DOHH2 (cell line): Measurements from ENCODE around the gene CHST5.
"Not testable (repeated sequence)": the region's sequence is repeated elsewhere in the genome, so short reads cannot be mapped to it uniquely, and the experiment has no call there.

Source experiments
- H3F3A ChIP-seq: fragments of 200-600 bp; sonication (generic), shearing (Covaris generic); 2 replicates; pipeline ENCODE4 v1.6.0; 2016; ENCODE audit warnings: antibody characterized with exemption, mild to moderate bottlenecking; ENCODE audit not compliant: control insufficient read depth, insufficient read depth
- H3K27ac ChIP-seq: fragments of 200-600 bp; sonication (generic); 2 replicates; pipeline ENCODE4 v1.5.1; 2014; ENCODE audit warnings: low read depth, mild to moderate bottlenecking, low read length, moderate library complexity
- H3K27me3 ChIP-seq: fragments of 200-600 bp; sonication (generic); 2 replicates; pipeline ENCODE4 v1.6.1; 2014; ENCODE audit warnings: mild to moderate bottlenecking, low read length, mixed read lengths; ENCODE audit not compliant: control insufficient read depth
- H3K36me3 ChIP-seq: fragments of 200-600 bp; sonication (generic); 2 replicates; pipeline ENCODE4 v1.6.1; 2014; ENCODE audit warnings: mild to moderate bottlenecking, low read length, moderate library complexity, mixed read lengths; ENCODE audit not compliant: control insufficient read depth
- H3K4me1 ChIP-seq: fragments of 200-600 bp; sonication (generic); 2 replicates; pipeline ENCODE4 v1.6.1; 2014; ENCODE audit warnings: mild to moderate bottlenecking, low read length, mixed read lengths; ENCODE audit not compliant: control insufficient read depth
- H3K4me2 ChIP-seq: fragments of 200-600 bp; sonication (generic); 2 replicates; pipeline ENCODE4 v1.6.0; 2014; ENCODE audit warnings: mild to moderate bottlenecking, low read length, moderate library complexity
- H3K4me3 ChIP-seq: fragments of 200-600 bp; sonication (generic); 2 replicates; pipeline ENCODE4 v1.5.1; 2014; ENCODE audit warnings: mild to moderate bottlenecking, low read length, mixed read lengths
- H3K79me2 ChIP-seq: fragments of 200-600 bp; sonication (generic); 2 replicates; pipeline ENCODE4 v1.6.1; 2014; ENCODE audit warnings: mild to moderate bottlenecking, low read length, mixed read lengths; ENCODE audit not compliant: control insufficient read depth
- H3K9me2 ChIP-seq: fragments of 200-600 bp; sonication (generic); replicated peaks from 2 replicates; pipeline ENCODE4 v1.6.1; 2014; ENCODE audit warnings: mild to moderate bottlenecking, low read length, mixed read lengths; ENCODE audit not compliant: control insufficient read depth
- H3K9me3 ChIP-seq: fragments of 200-600 bp; sonication (generic); 2 replicates; pipeline ENCODE4 v1.6.1; 2014; ENCODE audit warnings: antibody characterized with exemption, low read length, mixed read lengths; ENCODE audit not compliant: control insufficient read depth, insufficient read depth
- H4K20me1 ChIP-seq: fragments of 200-600 bp; sonication (generic); 2 replicates; pipeline ENCODE4 v1.6.0; 2014; ENCODE audit warnings: low read depth, mild to moderate bottlenecking, antibody characterized with exemption, low read length, moderate library complexity; ENCODE audit not compliant: control insufficient read depth, insufficient read depth
- CTCF ChIP-seq: fragments of 200-600 bp; sonication (generic); IDR thresholded peaks from one replicate; pipeline ENCODE4 v1.5.1; 2014; ENCODE audit warnings: antibody characterized with exemption, mild to moderate bottlenecking, low read depth, low read length; ENCODE audit not compliant: poor library complexity, severe bottlenecking
- EZH2phosphoT487 ChIP-seq: fragments of 200-600 bp; sonication (generic); IDR thresholded peaks from 2 replicates; pipeline ENCODE4 v1.6.1; 2017; ENCODE audit warnings: borderline replicate concordance, mild to moderate bottlenecking, antibody characterized with exemption, low read length, moderate library complexity, mixed read lengths

CHST5 gene

GRCh38 chr16:75541236-75541635 is 5.3 kb upstream of the CHST5 start:
- Histone ChIP-seq H3K4me3 (no peak overlapping the region), H3K9me3 (no peaks in the 10 kb centered on the region), H3K79me2 (no peaks in the 10 kb centered on the region), H3K9me2 (no peaks in the 10 kb centered on the region), H3K4me2 (no peak overlapping the region), H3K36me3 (peaks cover 12% of the 10 kb centered on the region), H3K4me1 (no peaks in the 10 kb centered on the region), H3F3A (no peaks in the 10 kb centered on the region), H4K20me1 (no peaks in the 10 kb centered on the region), H3K27ac (no peak overlapping the region), H3K27me3 (no peaks in the 10 kb centered on the region)
- no peak for TF ChIP-seq EZH2phosphoT487
- TF ChIP-seq CTCF: no peak

GRCh38 chr16:75538882-75539565 is 3.1 kb upstream of the CHST5 start:
- H4K20me1 ChIP-seq, H3K9me3 ChIP-seq, H3K27me3 ChIP-seq, H3K4me3 ChIP-seq, H3K79me2 ChIP-seq, H3F3A ChIP-seq, H3K27ac ChIP-seq, H3K9me2 ChIP-seq, H3K4me1 ChIP-seq, H3K4me2 ChIP-seq: not testable (repeated sequence)
- H3K36me3 ChIP-seq: peaks cover 12% of the 10 kb centered on the region

- no peaks in the 10 kb centered on the region for H3K9me2 ChIP-seq
- no peak overlapping the region for H3K27ac ChIP-seq
- no peaks in the 10 kb centered on the region for H3K9me3 ChIP-seq
- H3K27me3 ChIP-seq: no peaks in the 10 kb centered on the region
- H3K4me2 ChIP-seq: no peak overlapping the region
- no peaks in the 10 kb centered on the region for H3F3A ChIP-seq
- no peak overlapping the region for H3K4me3 ChIP-seq
- H3K4me1 ChIP-seq: no peaks in the 10 kb centered on the region
- no peaks in the 10 kb centered on the region for H4K20me1 ChIP-seq
- TF ChIP-seq CTCF (no peak), EZH2phosphoT487 (no peak)
- no peaks in the 10 kb centered on the region for H3K79me2 ChIP-seq
- peaks cover 12% of the 10 kb centered on the region for H3K36me3 ChIP-seq
Measured at GRCh38 chr16:75537776-75538175, 1.9 kb upstream of the CHST5 start.

GRCh38 chr16:75535211-75535843 is 581 bp downstream of the CHST5 start:
- TF ChIP-seq EZH2phosphoT487 (no peak), CTCF (no peak)
- Histone ChIP-seq H3K79me2 (no peaks in the 10 kb centered on the region), H3K4me1 (no peaks in the 10 kb centered on the region), H3K27me3 (no peaks in the 10 kb centered on the region), H3K9me3 (no peaks in the 10 kb centered on the region), H3K4me2 (no peak overlapping the region), H3F3A (no peaks in the 10 kb centered on the region), H3K4me3 (no peak overlapping the region), H3K9me2 (no peaks in the 10 kb centered on the region), H4K20me1 (no peaks in the 10 kb centered on the region), H3K27ac (no peak overlapping the region), H3K36me3 (peaks cover 5% of the 10 kb centered on the region)
